Psoas muscle (tissue), 8 donors: ENCODE measurements around the gene TESK1. TPM values are rescaled to one million over a fixed set of nuclear protein-coding genes. Genes with fewer than 3 reads are reported as not detected.
"Not testable (repeated sequence)": the region's sequence is repeated elsewhere in the genome, so short reads cannot be mapped to it uniquely, and the experiment has no call there.

Experiments used
- ATAC-seq, 4 donors: fragments of 200-7000 bp; cut with Tn5 transposase; one replicate each; pipeline ENCODE4 v1.9.1; 2020; ENCODE audit warnings: moderate library complexity in 3 of 4, mild to moderate bottlenecking in 2 of 4
- DNase-seq, 2 donors: peaks; one replicate each; pipeline ENCODE4 v3.0.0-alpha.2; 2020
- H3K27ac ChIP-seq: fragments of 200-600 bp; one replicate; pipeline ENCODE4 v1.8.0; 2022
- H3K27me3 ChIP-seq, 3 donors: fragments of 200-600 bp in 1 of 3; one replicate each; pipeline versions ENCODE4 v1.6.1 to v1.8.0; 2013 to 2022; ENCODE audit warnings: low read length in 2 of 3, mild to moderate bottlenecking in 2 of 3, moderate library complexity in 1 of 3; ENCODE audit not compliant: insufficient read depth in 3 of 3
- H3K36me3 ChIP-seq, 2 donors: fragments of 200-600 bp in 1 of 2; one replicate each; pipeline versions ENCODE4 v1.6.1 to v1.8.0; 2013 to 2022; ENCODE audit warnings: low read depth in 1 of 2, mild to moderate bottlenecking in 1 of 2, moderate library complexity in 1 of 2; ENCODE audit not compliant: insufficient read depth in 1 of 2
- H3K4me1 ChIP-seq: fragments of 200-600 bp; one replicate; pipeline ENCODE4 v1.8.0; 2022
- H3K4me3 ChIP-seq: fragments of 200-600 bp; one replicate; pipeline ENCODE4 v1.8.0; 2022; ENCODE audit warnings: mild to moderate bottlenecking
- H3K9me3 ChIP-seq: fragments of 200-600 bp; one replicate; pipeline ENCODE4 v1.8.0; 2022
- CTCF ChIP-seq: fragments of 200-600 bp; IDR thresholded peaks from one replicate; pipeline ENCODE4 v1.8.0; 2022; ENCODE audit warnings: antibody characterized with exemption
- WGBS, 3 donors: extraction: QIAGEN DNeasy Blood & Tissue Kit; methylation state at CpG; one replicate each; pipeline versions ENCODE4 v1.1.6 to v1.1.7; 2013; 5-methylcytosine and 5-hydroxymethylcytosine counted together
- intact Hi-C, 2 donors: fragments of 100-400 bp; cut with DNase I; formaldehyde crosslinking; loops; one replicate each; pipeline versions ENCODE4 v1.11.0 to v1.14.2; 2022
- polyA plus RNA-seq, 3 donors: library from polyadenylated mRNA; stranded (reverse); fragments of 200-250 nt; gene quantifications; one replicate each; pipeline ENCODE4 v1.2.3, GENCODE V29; 2013
- total RNA-seq, 4 donors: library from RNA; stranded (reverse); fragmentation: NEBNext Ultra II Directional in 2 of 4; extraction: Animal tissue kit (Norgen Biotek cat#: 25700) in 2 of 4; gene quantifications; one replicate each; pipeline versions ENCODE4 v1.2.1 to v1.2.4, GENCODE V29; 2021 to 2023
- donor health status: healthy with polysubstance abuse.
- donor health status: DM: no; HTN: no; CAD: no; lungs with moderate emphysema.
- donor health status: Bipolar disorder and iron deficiency.
- donor health status: healthy.
- donor health status: DM: yes; HTN: yes; CAD: no.
- donor health status: DM: no; HTN: no; CAD: no.
- donor health status: DM: no; HTN: no; CAD: no.
- donor health status: DM: yes; HTN: yes; CAD: no.

TESK1 gene
- total and polyA plus RNA-seq, 7 donors = 44.4 to 81.0 (median 60.1) TPM

- DNase-seq (peak; percentile 51 to 64), ATAC-seq (peak; percentile 26 to 70 (median 42))
- H3K27ac ChIP-seq = no peak overlapping the region
- WGBS, 3 donors = 21 to 30% (median 22%) methylated on average over 8 of the region's 8 CpGs
- peaks cover 9 to 38% of the 10 kb centered on the region in 2 donors for H3K36me3 ChIP-seq
- peak; percentile 58 for TF ChIP-seq CTCF
- no peak overlapping the region for H3K4me3 ChIP-seq
- peaks cover 21% of the 10 kb centered on the region for H3K4me1 ChIP-seq
- no peaks in the 10 kb centered on the region for H3K9me3 ChIP-seq
- intact Hi-C loops = no loop called here
- no peaks in the 10 kb centered on the region for H3K27me3 ChIP-seq
Measured at GRCh38 chr9:35611230-35611797, 6.3 kb downstream of the TESK1 start.

GRCh38 chr9:35612066-35612465 is 7.0 kb downstream of the TESK1 start:
- H3K27ac ChIP-seq, H3K4me3 ChIP-seq, intact Hi-C loops, H3K9me3 ChIP-seq, ATAC-seq, H3K27me3 ChIP-seq, DNase-seq: not testable (repeated sequence)
- Histone ChIP-seq H3K36me3 (peaks cover 9 to 32% of the 10 kb centered on the region in 2 donors), H3K4me1 (peaks cover 16% of the 10 kb centered on the region)
- WGBS, 3 donors = 92 to 99% (median 95%) methylated on average over 4 of the region's 4 CpGs

- no peaks in the 10 kb centered on the region for H3K9me3 ChIP-seq
- DNase-seq (no peak), ATAC-seq (no peak)
- no peak for TF ChIP-seq CTCF
- no peak overlapping the region for H3K4me3 ChIP-seq
- 82 to 88% (median 85%) methylated on average over 2 of the region's 2 CpGs for WGBS, 3 donors
- intact Hi-C loops = no loop called here
- H3K4me1 ChIP-seq = peaks cover 16% of the 10 kb centered on the region
- no peak overlapping the region for H3K27ac ChIP-seq
- peaks cover 8 to 24% of the 10 kb centered on the region in 2 donors for H3K36me3 ChIP-seq
- H3K27me3 ChIP-seq = peaks cover 0 to 2% (median 0%) of the 10 kb centered on the region in 3 donors
Measured at GRCh38 chr9:35612843-35613242, 7.8 kb downstream of the TESK1 start.

- no peak overlapping the region for H3K4me3 ChIP-seq
- H3K4me1 ChIP-seq = peaks cover 4% of the 10 kb centered on the region
- ATAC-seq (no peak), DNase-seq (peak in 1 of 2 donors; percentile 46)
- H3K36me3 ChIP-seq = no peaks in the 10 kb centered on the region
- intact Hi-C loops = no loop called here
- peaks cover 0 to 2% (median 0%) of the 10 kb centered on the region in 3 donors for H3K27me3 ChIP-seq
- 76 to 83% (median 82%) methylated on average over 16 to 17 of the region's 17 CpGs for WGBS, 3 donors
- no peaks in the 10 kb centered on the region for H3K9me3 ChIP-seq
- H3K27ac ChIP-seq = no peak overlapping the region
- TF ChIP-seq CTCF = no peak
Measured at GRCh38 chr9:35615981-35616680, 11.1 kb downstream of the TESK1 start.

- H3K4me1 ChIP-seq = peaks cover 4% of the 10 kb centered on the region
- 10 to 12% (median 11%) methylated on average over 37 to 51 of the region's 51 CpGs for WGBS, 3 donors
- no peaks in the 10 kb centered on the region for H3K36me3 ChIP-seq
- no peaks in the 10 kb centered on the region for H3K9me3 ChIP-seq
- H3K27ac ChIP-seq = no peak overlapping the region
- intact Hi-C loops = no loop called here
- TF ChIP-seq CTCF = no peak
- peak; percentile 45 to 75 (median 68) for ATAC-seq
- peak; percentile 74 to 84 for DNase-seq
- peaks cover 0 to 2% (median 0%) of the 10 kb centered on the region in 3 donors for H3K27me3 ChIP-seq
- peak overlapping the region; percentile 61 for H3K4me3 ChIP-seq
Measured at GRCh38 chr9:35616681-35617459, 11.8 kb downstream of the TESK1 start.
